SK-N-SH treated with all-trans-retinoic acid at 6 μM for 48 hours (cell line): ENCODE results near the gene ZFHX3.

Source experiments
- ATAC-seq: fragments of 200-7000 bp; cut with Tn5 transposase; 3 replicates; pipeline ENCODE4 v1.9.1; 2020; ENCODE audit warnings: mild to moderate bottlenecking, moderate library complexity
- ARNTL ChIP-seq: fragments of 450-650 bp; formaldehyde crosslinking; IDR thresholded peaks from 2 replicates; pipeline ENCODE4 v1.5.0; 2020; ENCODE audit warnings: low read depth, mild to moderate bottlenecking, moderate library complexity, borderline replicate concordance
- BACH2 ChIP-seq: fragments of 250-450 bp; sonication (Bioruptor Pico); IDR thresholded peaks from 2 replicates; pipeline ENCODE4 v1.9.0; 2021; ENCODE audit warnings: mild to moderate bottlenecking, borderline replicate concordance
- CREB5 ChIP-seq: fragments of 250-450 bp; sonication (Bioruptor Pico); IDR thresholded peaks from 2 replicates; pipeline ENCODE4 v1.5.1; 2020; ENCODE audit warnings: low read depth, mild to moderate bottlenecking, moderate library complexity
- CSDC2 ChIP-seq: fragments of 250-450 bp; sonication (Bioruptor Pico); IDR thresholded peaks from 2 replicates; pipeline ENCODE4 v1.5.0; 2020; ENCODE audit warnings: mild to moderate bottlenecking, moderate library complexity
- CSRNP3 ChIP-seq: fragments of 250-450 bp; sonication (Bioruptor Pico); IDR thresholded peaks from 2 replicates; pipeline ENCODE4 v1.5.1; 2021; ENCODE audit warnings: mild to moderate bottlenecking, moderate library complexity
- GLIS3 ChIP-seq: fragments of 250-450 bp; sonication (Bioruptor Pico); IDR thresholded peaks from 2 replicates; pipeline ENCODE4 v1.5.0; 2020; ENCODE audit warnings: mild to moderate bottlenecking, moderate library complexity
- ISL1 ChIP-seq: fragments of 250-450 bp; sonication (Bioruptor Pico); IDR thresholded peaks from 2 replicates; pipeline ENCODE4 v2.1.2; 2022; ENCODE audit warnings: mild to moderate bottlenecking, moderate library complexity
- OSR1 ChIP-seq: fragments of 250-450 bp; sonication (Bioruptor Pico); IDR thresholded peaks from 2 replicates; pipeline ENCODE4 v1.8.0; 2022; ENCODE audit warnings: moderate library complexity, mild to moderate bottlenecking, inconsistent platforms
- PATZ1 ChIP-seq: fragments of 250-450 bp; sonication (Bioruptor Pico); IDR thresholded peaks from 2 replicates; pipeline ENCODE4 v1.8.0; 2020; ENCODE audit warnings: mild to moderate bottlenecking, moderate library complexity, borderline replicate concordance
- POU6F1 ChIP-seq: fragments of 250-450 bp; sonication (Bioruptor Pico); IDR thresholded peaks from 2 replicates; pipeline ENCODE4 v1.8.0; 2021; ENCODE audit warnings: low read depth, mild to moderate bottlenecking, moderate library complexity, borderline replicate concordance
- PPARA ChIP-seq: fragments of 250-450 bp; sonication (Bioruptor Pico); IDR thresholded peaks from 2 replicates; pipeline ENCODE4 v1.5.0; 2020; ENCODE audit warnings: mild to moderate bottlenecking, borderline replicate concordance
- RARB ChIP-seq: fragments of 250-450 bp; sonication (Bioruptor Pico); IDR thresholded peaks from 2 replicates; pipeline ENCODE4 v1.8.0; 2021; ENCODE audit warnings: mild to moderate bottlenecking, moderate library complexity
- SNAI2 ChIP-seq: fragments of 250-450 bp; sonication (Bioruptor Pico); IDR thresholded peaks from 2 replicates; pipeline ENCODE4 v1.5.0; 2020; ENCODE audit warnings: mild to moderate bottlenecking, moderate library complexity
- TCF4 ChIP-seq: fragments of 250-450 bp; sonication (Bioruptor Pico); IDR thresholded peaks from 2 replicates; pipeline ENCODE4 v1.8.0; 2021; ENCODE audit warnings: mild to moderate bottlenecking, moderate library complexity, borderline replicate concordance
- TOX ChIP-seq: fragments of 250-450 bp; sonication (Bioruptor Pico); IDR thresholded peaks from 2 replicates; pipeline ENCODE4 v1.8.0; 2021; ENCODE audit warnings: mild to moderate bottlenecking, moderate library complexity, borderline replicate concordance
- TSHZ2 ChIP-seq: fragments of 250-450 bp; sonication (Bioruptor Pico); IDR thresholded peaks from 2 replicates; pipeline ENCODE4 v1.5.0; 2020; ENCODE audit warnings: mild to moderate bottlenecking, moderate library complexity
- ZC3H10 ChIP-seq: fragments of 250-450 bp; sonication (Bioruptor Pico); IDR thresholded peaks from 2 replicates; pipeline ENCODE4 v1.5.1; 2021; ENCODE audit warnings: mild to moderate bottlenecking, moderate library complexity
- ZFP3 ChIP-seq: fragments of 250-450 bp; sonication (Bioruptor Pico); IDR thresholded peaks from 2 replicates; pipeline ENCODE4 v1.5.0; 2020; ENCODE audit warnings: mild to moderate bottlenecking, moderate library complexity
- ZFP30 ChIP-seq: fragments of 450-650 bp; formaldehyde crosslinking; IDR thresholded peaks from 2 replicates; pipeline ENCODE4 v1.5.0; 2022; ENCODE audit warnings: mild to moderate bottlenecking, moderate library complexity
- ZNF565 ChIP-seq: fragments of 450-650 bp; formaldehyde crosslinking; conservative IDR thresholded peaks from 2 replicates; pipeline ENCODE4 v1.5.0; 2020; ENCODE audit warnings: low read depth, mild to moderate bottlenecking, moderate library complexity
- ZNF70 ChIP-seq: fragments of 450-650 bp; formaldehyde crosslinking; IDR thresholded peaks from 2 replicates; pipeline ENCODE4 v1.5.0; 2020; ENCODE audit warnings: mild to moderate bottlenecking, moderate library complexity
- ZNF8 ChIP-seq: fragments of 450-650 bp; formaldehyde crosslinking; IDR thresholded peaks from 2 replicates; pipeline ENCODE4 v1.5.0; 2020; ENCODE audit warnings: mild to moderate bottlenecking, moderate library complexity

The ZFHX3 gene

GRCh38 chr16:72864130-72864833 is 183.6 kb downstream of the ZFHX3 start:
- ATAC-seq, result no peak
- TF ChIP-seq ZFP30 (CRISPR knock-in tag) (no peak), ZC3H10 (CRISPR knock-in tag) (no peak), TCF4 (CRISPR knock-in tag) (no peak), ZNF565 (CRISPR knock-in tag) (no peak), CSRNP3 (CRISPR knock-in tag) (no peak), ZFP3 (CRISPR knock-in tag) (no peak), GLIS3 (no peak), ARNTL (CRISPR knock-in tag) (no peak)

GRCh38 chr16:72862090-72862489 is 185.8 kb downstream of the ZFHX3 start:
- TF ChIP-seq SNAI2 (CRISPR knock-in tag), result no peak
- TF ChIP-seq ZNF70 (CRISPR knock-in tag), result no peak
- TF ChIP-seq ZNF8 (CRISPR knock-in tag), result no peak
- TF ChIP-seq POU6F1 (CRISPR knock-in tag), result no peak
- TF ChIP-seq PPARA (CRISPR knock-in tag), result no peak
- no peak for TF ChIP-seq BACH2 (CRISPR knock-in tag)
- no peak for TF ChIP-seq ARNTL (CRISPR knock-in tag)
- TF ChIP-seq TSHZ2, result no peak
- no peak for TF ChIP-seq RARB
- no peak for TF ChIP-seq TCF4 (CRISPR knock-in tag)
- ATAC-seq, result no peak

- no peak for ATAC-seq
- TF ChIP-seq CREB5 (CRISPR knock-in tag), result no peak
- TF ChIP-seq TCF4 (CRISPR knock-in tag), result no peak
- no peak for TF ChIP-seq CSDC2 (CRISPR knock-in tag)
- no peak for TF ChIP-seq RARB
- no peak for TF ChIP-seq SNAI2 (CRISPR knock-in tag)
- TF ChIP-seq ZFP30 (CRISPR knock-in tag), result no peak
- no peak for TF ChIP-seq ZNF8 (CRISPR knock-in tag)
- TF ChIP-seq BACH2 (CRISPR knock-in tag), result no peak
- TF ChIP-seq TOX (CRISPR knock-in tag), result no peak
- TF ChIP-seq ISL1 (CRISPR knock-in tag), result no peak
- no peak for TF ChIP-seq POU6F1 (CRISPR knock-in tag)
- no peak for TF ChIP-seq PPARA (CRISPR knock-in tag)
- no peak for TF ChIP-seq GLIS3
- no peak for TF ChIP-seq PATZ1
- no peak for TF ChIP-seq ZNF565 (CRISPR knock-in tag)
- TF ChIP-seq ZFP3 (CRISPR knock-in tag), result no peak
- no peak for TF ChIP-seq OSR1 (CRISPR knock-in tag)
Measured at GRCh38 chr16:72860726-72861562, 187.0 kb downstream of the ZFHX3 start.
